BLaER1 (cell line): ENCODE data around the gene REPS2.

Source experiments
- H3K27ac ChIP-seq: shearing (Covaris generic); formaldehyde crosslinking; 2 replicates; pipeline ENCODE4 v1.8.1; 2022
- H3K27me3 ChIP-seq: shearing (Covaris generic); formaldehyde crosslinking; 2 replicates; pipeline ENCODE4 v1.8.1; 2022
- H3K36me3 ChIP-seq: shearing (Covaris generic); formaldehyde crosslinking; 2 replicates; pipeline ENCODE4 v1.8.1; 2022
- H3K4me1 ChIP-seq: shearing (Covaris generic); formaldehyde crosslinking; 2 replicates; pipeline ENCODE4 v1.8.1; 2022
- H3K4me2 ChIP-seq: shearing (Covaris generic); formaldehyde crosslinking; 2 replicates; pipeline ENCODE4 v1.8.1; 2022
- H3K4me3 ChIP-seq: shearing (Covaris generic); formaldehyde crosslinking; 2 replicates; pipeline ENCODE4 v1.8.1; 2022
- H3K9ac ChIP-seq: shearing (Covaris generic); formaldehyde crosslinking; 2 replicates; pipeline ENCODE4 v1.8.1; 2022
- H3K9me3 ChIP-seq: shearing (Covaris generic); formaldehyde crosslinking; 2 replicates; pipeline ENCODE4 v1.8.1; 2022
- H4K20me1 ChIP-seq: shearing (Covaris generic); formaldehyde crosslinking; 2 replicates; pipeline ENCODE4 v1.8.1; 2022
- Cebpa-rat ChIP-seq: shearing (Covaris generic); IDR thresholded peaks from 2 replicates; pipeline ENCODE4 v1.8.1; 2022

REPS2 gene

DNA sequence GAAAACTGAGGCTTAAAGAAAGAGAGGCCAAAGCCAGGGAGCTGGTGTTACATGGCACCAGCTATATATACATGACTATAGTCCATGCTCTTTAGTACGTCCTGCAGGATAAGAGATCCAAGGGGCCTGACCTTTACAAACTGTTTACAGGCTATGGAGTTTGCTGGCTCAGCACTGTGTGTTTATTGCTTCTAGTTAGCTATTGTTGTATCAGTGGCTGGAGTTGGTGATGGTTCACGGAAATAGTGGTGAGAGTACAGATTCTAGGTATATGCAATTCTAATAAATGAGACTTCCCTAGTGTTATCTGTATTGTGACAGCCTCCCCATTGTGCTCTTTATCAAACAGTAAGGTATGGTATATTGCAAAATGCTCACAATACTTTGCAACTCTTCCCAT, 46.5 kb downstream of the REPS2 start:
- Histone ChIP-seq H3K9ac (no peak overlapping the region), H3K27me3 (peaks cover 71% of the 10 kb centered on the region)

DNA sequence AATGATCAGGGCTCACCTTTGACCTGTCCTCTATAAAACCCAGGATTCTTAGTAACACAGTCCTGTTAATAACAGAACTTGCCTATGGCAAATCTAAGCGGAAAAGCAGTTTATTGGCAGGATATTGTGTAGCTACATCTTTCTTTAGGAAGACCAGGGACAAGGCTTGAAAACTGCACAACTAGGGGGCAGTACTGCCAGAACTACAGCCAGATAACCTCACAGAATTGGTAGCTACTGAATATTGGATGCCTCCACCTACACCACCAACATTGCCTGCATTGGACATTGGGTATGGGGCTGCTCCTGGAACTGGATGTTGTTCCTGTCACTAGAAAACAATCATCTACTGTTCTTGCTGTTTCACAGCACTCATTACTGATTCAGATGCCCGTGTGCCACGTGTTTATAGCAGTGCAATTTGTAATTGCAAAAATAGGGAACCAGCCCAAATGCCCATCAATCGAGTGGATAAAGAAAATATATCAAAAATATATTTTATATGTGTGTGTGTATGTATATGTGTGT, 47.4 kb downstream of the REPS2 start:
- no peaks in the 10 kb centered on the region for H3K4me1 ChIP-seq
- H4K20me1 ChIP-seq: peaks cover 7% of the 10 kb centered on the region; the same call in 1 of the 2 replicates
- H3K36me3 ChIP-seq: no peaks in the 10 kb centered on the region
- H3K27me3 ChIP-seq: peaks cover 77% of the 10 kb centered on the region
- H3K9me3 ChIP-seq: no peaks in the 10 kb centered on the region
- H3K4me3 ChIP-seq: no peak overlapping the region
- no peak overlapping the region for H3K27ac ChIP-seq
- no peak overlapping the region for H3K4me2 ChIP-seq
- no peak overlapping the region for H3K9ac ChIP-seq
- no peak for TF ChIP-seq Cebpa-rat

More for the DNA sequence above, 46.5 kb downstream of the REPS2 start:
- H3K9me3 ChIP-seq: peaks cover 2% of the 10 kb centered on the region; the same call in 1 of the 2 replicates
- H3K27ac ChIP-seq: no peak overlapping the region
- H3K4me1 ChIP-seq: no peaks in the 10 kb centered on the region
- no peak overlapping the region for H3K4me3 ChIP-seq
- no peaks in the 10 kb centered on the region for H3K36me3 ChIP-seq
- TF ChIP-seq Cebpa-rat: no peak
- no peak overlapping the region for H3K4me2 ChIP-seq
- peaks cover 7% of the 10 kb centered on the region; the same call in 1 of the 2 replicates for H4K20me1 ChIP-seq

DNA sequence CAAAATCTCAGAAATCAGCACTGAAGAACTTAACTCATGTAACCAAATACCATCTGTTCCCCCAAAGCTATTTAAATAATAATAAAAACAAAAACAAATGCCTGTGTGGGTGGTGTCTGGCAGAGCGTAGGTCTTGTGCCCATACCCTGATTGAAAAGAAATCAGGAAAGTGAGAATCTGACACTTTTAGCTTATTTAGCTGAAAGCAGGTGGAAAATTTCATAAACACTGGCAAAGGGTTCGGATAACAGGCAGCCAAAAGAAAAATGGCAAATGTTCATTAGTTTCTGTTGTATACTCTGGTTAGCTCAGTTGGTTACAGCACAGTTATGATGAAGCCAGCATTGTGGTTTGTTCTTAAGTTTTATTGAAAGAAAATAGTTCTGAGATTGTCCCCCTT, 48.3 kb downstream of the REPS2 start:
- Histone ChIP-seq H3K27ac (no peak overlapping the region), H3K4me2 (no peak overlapping the region)
- TF ChIP-seq Cebpa-rat: no peak

DNA sequence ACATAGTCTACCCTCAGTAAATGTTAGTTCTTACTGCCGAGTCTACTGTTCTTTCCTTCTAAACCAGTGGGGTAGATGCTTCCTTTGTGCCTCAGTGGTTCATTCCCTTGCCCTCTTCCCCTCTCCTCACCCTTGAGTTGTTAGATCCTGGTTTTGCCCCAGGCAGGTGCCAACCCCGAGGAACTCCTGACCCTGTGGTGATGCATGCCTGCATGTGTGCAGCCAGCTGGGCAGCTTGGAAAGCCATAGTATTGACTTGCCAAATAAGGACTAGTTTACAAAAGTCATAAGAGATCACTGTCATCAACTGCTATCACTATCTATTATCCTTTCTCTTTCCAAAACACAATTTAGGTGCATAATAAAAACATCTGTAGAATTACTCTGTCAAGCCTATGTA, 50.9 kb downstream of the REPS2 start:
- H3K4me1 ChIP-seq: no peaks in the 10 kb centered on the region
- no peak for TF ChIP-seq Cebpa-rat
- peaks cover 65% of the 10 kb centered on the region for H3K27me3 ChIP-seq
- H3K36me3 ChIP-seq: no peaks in the 10 kb centered on the region
- no peak overlapping the region for H3K4me2 ChIP-seq
- no peak overlapping the region for H3K4me3 ChIP-seq
- H3K9ac ChIP-seq: no peak overlapping the region
- peaks cover 7% of the 10 kb centered on the region; the same call in 1 of the 2 replicates for H4K20me1 ChIP-seq
- H3K9me3 ChIP-seq: 0 out of 2 replicates have a peak, but pooled peaks cover 6% of the 10 kb centered on the region
- H3K27ac ChIP-seq: no peak overlapping the region

More for the DNA sequence above, 48.3 kb downstream of the REPS2 start:
- Histone ChIP-seq H4K20me1 (peaks cover 7% of the 10 kb centered on the region; the same call in 1 of the 2 replicates), H3K9ac (no peak overlapping the region), H3K4me3 (no peak overlapping the region), H3K27me3 (peaks cover 72% of the 10 kb centered on the region), H3K36me3 (no peaks in the 10 kb centered on the region), H3K4me1 (no peaks in the 10 kb centered on the region), H3K9me3 (no peaks in the 10 kb centered on the region)

DNA sequence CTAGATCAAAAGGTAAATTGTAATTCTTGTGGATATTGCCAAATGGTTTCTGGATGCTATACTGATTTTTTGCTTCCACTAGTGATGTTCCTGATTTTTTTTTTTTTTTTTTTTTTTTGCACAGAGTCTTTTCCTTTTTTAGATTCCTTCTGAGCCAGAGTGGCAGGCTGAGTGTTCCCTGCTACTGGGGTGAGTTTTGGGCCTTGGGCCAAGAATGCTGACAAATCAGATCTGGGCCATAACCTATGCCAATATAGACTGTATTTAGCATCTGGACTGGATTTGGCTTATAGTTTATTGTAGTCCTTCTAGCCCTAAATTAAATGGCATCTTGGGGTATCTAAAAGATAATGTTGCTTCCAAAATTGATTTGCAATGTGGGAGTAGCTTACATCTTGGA, 52.8 kb downstream of the REPS2 start:
- no peaks in the 10 kb centered on the region for H3K4me1 ChIP-seq
- no peak overlapping the region for H3K9ac ChIP-seq
- no peak for TF ChIP-seq Cebpa-rat
- no peak overlapping the region for H3K27ac ChIP-seq
- H4K20me1 ChIP-seq: peaks cover 7% of the 10 kb centered on the region; the same call in 1 of the 2 replicates
- no peak overlapping the region for H3K4me2 ChIP-seq
- no peak overlapping the region for H3K4me3 ChIP-seq
- 0 out of 2 replicates have a peak, but pooled peaks cover 6% of the 10 kb centered on the region for H3K9me3 ChIP-seq
- no peaks in the 10 kb centered on the region for H3K36me3 ChIP-seq
- H3K27me3 ChIP-seq: peaks cover 69% of the 10 kb centered on the region

DNA sequence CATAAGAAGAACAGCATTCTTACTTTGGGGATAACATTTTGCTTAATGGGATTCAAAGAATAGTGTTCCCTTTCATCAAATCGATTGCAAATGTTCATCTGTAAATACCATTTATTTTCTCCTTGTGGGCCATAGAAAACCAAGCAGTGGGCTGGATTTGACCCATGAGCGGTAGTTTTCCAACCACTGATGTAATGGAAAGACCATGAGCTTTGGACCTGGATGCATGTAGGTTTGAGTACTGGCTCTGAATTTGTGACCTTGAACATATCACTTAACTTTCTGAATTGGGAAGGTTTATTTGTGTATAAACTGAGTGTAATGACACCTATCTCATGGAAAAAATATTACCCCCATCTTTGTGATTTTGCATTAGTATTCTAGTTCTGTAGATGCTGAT, 54.3 kb downstream of the REPS2 start:
- H3K9me3 ChIP-seq: 0 out of 2 replicates have a peak, but pooled peaks cover 6% of the 10 kb centered on the region
- no peak overlapping the region for H3K27ac ChIP-seq
- no peak overlapping the region for H3K9ac ChIP-seq
- peaks cover 80% of the 10 kb centered on the region for H3K27me3 ChIP-seq
- H3K4me1 ChIP-seq: no peaks in the 10 kb centered on the region
- H3K4me3 ChIP-seq: no peak overlapping the region
- H3K36me3 ChIP-seq: no peaks in the 10 kb centered on the region
- peaks cover 6% of the 10 kb centered on the region; the same call in 1 of the 2 replicates for H4K20me1 ChIP-seq
- no peak for TF ChIP-seq Cebpa-rat
- no peak overlapping the region for H3K4me2 ChIP-seq

DNA sequence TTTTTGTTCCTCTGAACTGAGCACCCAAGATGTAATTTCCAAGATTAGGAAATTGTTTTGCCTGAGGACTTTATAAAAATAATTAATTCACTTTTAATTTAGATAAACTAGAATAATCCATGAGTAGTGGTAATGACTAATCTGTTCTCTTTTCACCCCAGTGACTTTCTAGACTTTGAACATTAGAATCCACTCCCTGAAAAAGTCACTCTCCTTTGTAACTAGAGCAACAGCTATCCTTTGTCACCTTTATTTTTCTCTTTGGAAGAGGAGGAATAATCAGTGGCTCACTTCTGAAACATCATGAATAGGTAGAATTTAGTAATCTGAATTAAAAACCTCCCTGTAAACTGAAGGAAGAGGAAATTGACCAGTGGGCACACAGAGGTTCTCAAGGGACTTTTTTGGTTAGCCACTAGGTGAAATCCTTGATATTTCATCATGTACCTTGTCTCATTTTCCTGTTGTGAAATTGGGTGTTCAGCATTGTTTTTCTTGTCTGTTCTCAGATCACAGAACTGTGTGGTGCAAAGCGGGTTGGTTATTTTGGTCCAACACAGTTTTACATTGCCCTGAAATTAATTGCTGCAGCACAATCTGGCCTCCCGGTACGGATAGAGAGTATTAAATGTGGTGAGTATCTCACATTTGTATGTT, 59.4 kb downstream of the REPS2 start:
- Histone ChIP-seq H3K27ac (no peak overlapping the region), H3K36me3 (no peaks in the 10 kb centered on the region), H3K4me2 (no peak overlapping the region), H3K9me3 (0 out of 2 replicates have a peak, but pooled peaks cover 6% of the 10 kb centered on the region), H4K20me1 (no peaks in the 10 kb centered on the region), H3K4me1 (no peaks in the 10 kb centered on the region), H3K27me3 (peaks cover 99% of the 10 kb centered on the region), H3K9ac (no peak overlapping the region), H3K4me3 (no peak overlapping the region)
- TF ChIP-seq Cebpa-rat: no peak

DNA sequence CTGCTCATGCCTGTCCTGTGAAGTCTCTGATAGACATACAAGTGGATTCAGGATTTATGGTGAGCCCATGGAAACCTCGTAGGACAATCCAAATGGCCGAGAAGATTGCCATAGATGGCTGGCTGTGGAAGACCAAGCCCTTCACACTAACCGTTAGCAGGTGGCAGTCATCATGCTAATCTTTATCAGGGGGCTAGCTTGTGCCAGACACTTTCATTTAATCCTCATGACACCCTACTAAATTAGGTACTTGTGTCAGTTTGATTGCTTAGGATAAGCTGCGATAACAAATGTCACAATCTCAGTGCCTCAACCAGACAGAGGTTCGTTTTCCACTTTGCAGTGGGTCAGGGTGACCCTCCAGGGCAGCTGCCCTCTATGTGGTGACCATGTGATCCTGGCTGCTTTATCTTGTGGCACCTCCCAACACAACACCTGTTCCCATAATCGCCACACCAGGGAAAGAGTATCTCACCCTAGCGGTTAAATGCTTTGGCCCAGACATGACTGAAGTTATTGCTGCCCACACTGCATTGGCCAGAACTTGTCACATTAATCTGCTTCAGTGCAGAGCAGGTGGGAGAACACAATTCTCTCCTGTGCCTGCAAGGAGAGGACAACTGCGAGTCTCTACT, 60.8 kb downstream of the REPS2 start:
- no peak overlapping the region for H3K4me3 ChIP-seq
- peaks cover 97% of the 10 kb centered on the region for H3K27me3 ChIP-seq
- H4K20me1 ChIP-seq: no peaks in the 10 kb centered on the region
- no peaks in the 10 kb centered on the region for H3K9me3 ChIP-seq
- H3K4me1 ChIP-seq: no peaks in the 10 kb centered on the region
- no peaks in the 10 kb centered on the region for H3K36me3 ChIP-seq
- no peak overlapping the region for H3K9ac ChIP-seq
- no peak overlapping the region for H3K27ac ChIP-seq
- no peak for TF ChIP-seq Cebpa-rat
- H3K4me2 ChIP-seq: no peak overlapping the region

DNA sequence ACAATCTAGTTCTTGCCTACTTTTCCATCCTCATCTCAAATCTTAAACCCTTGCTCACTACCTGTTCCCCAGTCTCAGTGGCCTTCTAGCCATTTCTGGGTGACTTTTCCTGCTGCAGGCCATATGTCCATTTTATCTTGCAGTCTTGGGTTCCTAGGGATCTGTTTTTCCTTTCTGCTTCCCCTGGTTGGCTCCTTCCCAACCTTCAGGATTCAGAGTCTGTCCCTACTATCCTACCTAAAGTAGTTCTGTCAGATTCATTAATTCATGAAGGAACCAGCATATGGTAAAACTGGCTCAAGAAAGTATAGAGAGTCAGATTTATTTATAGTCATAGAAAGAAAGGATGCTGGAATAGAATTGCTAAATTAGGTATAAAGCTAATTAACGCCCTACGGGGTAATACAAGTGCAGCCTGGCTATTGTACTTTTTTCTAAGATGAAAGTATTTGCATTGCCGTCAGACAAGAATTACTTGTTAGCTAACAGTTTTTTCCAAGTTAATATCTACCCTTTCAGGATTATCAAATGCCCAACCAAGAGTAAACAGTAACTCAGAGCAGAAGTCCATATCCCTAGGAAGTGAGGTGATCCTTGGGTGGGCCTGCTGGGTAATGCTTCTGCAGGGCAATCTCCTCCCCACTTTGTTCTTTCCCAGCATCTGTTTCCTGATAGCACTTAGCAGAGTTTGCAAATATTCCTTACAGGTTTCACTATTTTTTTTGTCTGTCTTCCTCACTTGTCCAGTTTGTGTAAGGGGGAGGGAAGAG, 63.6 kb downstream of the REPS2 start:
- H3K9ac ChIP-seq: no peak overlapping the region
- no peak overlapping the region for H3K4me3 ChIP-seq
- H3K4me2 ChIP-seq: no peak overlapping the region
- no peaks in the 10 kb centered on the region for H3K4me1 ChIP-seq
- TF ChIP-seq Cebpa-rat: no peak
- H3K27me3 ChIP-seq: peaks cover 97% of the 10 kb centered on the region
- no peak overlapping the region for H3K27ac ChIP-seq
- H3K9me3 ChIP-seq: no peaks in the 10 kb centered on the region
- H3K36me3 ChIP-seq: no peaks in the 10 kb centered on the region
- H4K20me1 ChIP-seq: no peaks in the 10 kb centered on the region
